Epithelial cell of proximal tubule (primary cell): Measurements from ENCODE around the gene YKT6. TPM values are rescaled to one million over a fixed set of nuclear protein-coding genes. Genes with fewer than 3 reads are reported as not detected.
"Not testable (repeated sequence)": the region's sequence is repeated elsewhere in the genome, so short reads cannot be mapped to it uniquely, and the experiment has no call there.

Experiments used
- DNase-seq: peaks from one replicate; pipeline ENCODE4 v3.0.0-alpha.2; 2011; ENCODE audit warnings: low read depth
- H3K4me3 ChIP-seq: 2 replicates; pipeline ENCODE4 v1.5.1; 2011; ENCODE audit warnings: low read depth, mild to moderate bottlenecking, low read length
- CTCF ChIP-seq: conservative IDR thresholded peaks from 2 replicates; pipeline ENCODE4 v1.5.1; 2012; ENCODE audit warnings: low read depth, mild to moderate bottlenecking, low read length
- total RNA-seq: library from RNA; depleted of rRNA; stranded (reverse); fragments of >200 nt; gene quantifications from 2 replicates; pipeline ENCODE4 v1.2.3, GENCODE V29; 2015

Gene YKT6
- total RNA-seq, 1 donor from 2014 or later, result 79.3 TPM

GRCh38 chr7:44162179-44162578, 38.6 kb upstream of the YKT6 start:
- DNase-seq, result no peak
- no peak overlapping the region for H3K4me3 ChIP-seq
- TF ChIP-seq CTCF, result no peak

GRCh38 chr7:44162785-44163395, 37.9 kb upstream of the YKT6 start:
- H3K4me3 ChIP-seq, result no peak overlapping the region
- no peak for TF ChIP-seq CTCF
- no peak for DNase-seq

GRCh38 chr7:44163591-44163990, 37.2 kb upstream of the YKT6 start:
- TF ChIP-seq CTCF, result no peak
- H3K4me3 ChIP-seq, result no peak overlapping the region
- DNase-seq, result peak; percentile 63

GRCh38 chr7:44167920-44168319, 32.9 kb upstream of the YKT6 start:
- no peak for TF ChIP-seq CTCF
- H3K4me3 ChIP-seq, result no peak overlapping the region
- no peak for DNase-seq

- DNase-seq, H3K4me3 ChIP-seq: not testable (repeated sequence)
Measured at GRCh38 chr7:44171901-44172300, 28.9 kb upstream of the YKT6 start.

- TF ChIP-seq CTCF, result no peak
- no peak for DNase-seq
- no peak overlapping the region for H3K4me3 ChIP-seq
Measured at GRCh38 chr7:44172352-44172751, 28.4 kb upstream of the YKT6 start.

GRCh38 chr7:44172803-44173424, 27.9 kb upstream of the YKT6 start:
- DNase-seq, result peak; percentile 94
- no peak for TF ChIP-seq CTCF
- H3K4me3 ChIP-seq, result no peak overlapping the region
